SK-N-SH (cell line): Measurements from ENCODE around the gene NEK9. TPM values are rescaled to one million over a fixed set of nuclear protein-coding genes. Genes with fewer than 3 reads are reported as not detected.

Experiments
- CTCF ChIA-PET: fragments of 300-600, 350-600 bp; formaldehyde crosslinking; extraction: SDS; loops from one replicate; lab custom pipeline; 2021; lab: Yijun Ruan, JAX
- POLR2A ChIA-PET: fragments of 350-600 bp; sonication (Branson Sonifier 250); formaldehyde crosslinking; extraction: SDS; loops from one replicate; lab custom pipeline; 2020; ENCODE audit warnings: antibody characterized with exemption, inconsistent platforms; lab: Yijun Ruan, JAX
- DNase-seq: peaks from one replicate; pipeline ENCODE4 v3.0.0; 2012
- H2AFZ ChIP-seq: fragments of 200-600 bp; sonication (generic); 2 replicates; pipeline ENCODE4 v1.8.1; 2016; ENCODE audit warnings: antibody characterized with exemption, mild to moderate bottlenecking, low read depth
- H3F3A ChIP-seq: fragments of 200-600 bp; sonication (generic); replicated peaks from 2 replicates; pipeline ENCODE3; 2016; ENCODE audit warnings: antibody characterized with exemption, mild to moderate bottlenecking; ENCODE audit not compliant: insufficient read depth
- H3K27ac ChIP-seq, 2 experiments: fragments of 200-500 bp in 1 of 2; fragments of 200-600 bp in 1 of 2; sonication (Bioruptor generic) in 1 of 2; sonication (generic), shearing (Covaris generic) in 1 of 2; 2 replicates each; pipeline versions ENCODE4 v1.5.1 to v1.6.1; 2014 to 2016; ENCODE audit warnings: low read depth in 2 of 2, inconsistent platforms in 1 of 2, low read length in 1 of 2, mild to moderate bottlenecking in 1 of 2, mixed read lengths in 1 of 2
- H3K27me3 ChIP-seq: fragments of 200-600 bp; sonication (generic), shearing (Covaris generic); 2 replicates; pipeline ENCODE4 v1.6.1; 2016; ENCODE audit warnings: mixed run types; ENCODE audit not compliant: insufficient read depth
- H3K36me3 ChIP-seq, 2 experiments: fragments of 200-500 bp in 1 of 2; fragments of 200-600 bp in 1 of 2; sonication (Bioruptor generic) in 1 of 2; sonication (generic) in 1 of 2; replicated peaks in 1 of 2; 2 replicates each; pipeline versions ENCODE3 to v1.5.1; 2014 to 2016; ENCODE audit warnings: low read length in 1 of 2, mild to moderate bottlenecking in 1 of 2; ENCODE audit not compliant: insufficient read depth in 2 of 2, control insufficient read depth in 1 of 2
- H3K4me1 ChIP-seq, 2 experiments: fragments of 200-500 bp in 1 of 2; fragments of 200-600 bp in 1 of 2; sonication (Bioruptor generic) in 1 of 2; sonication (generic), shearing (Covaris generic) in 1 of 2; 2 replicates each; pipeline versions ENCODE4 v1.5.1 to v1.6.1; 2014 to 2016; ENCODE audit warnings: low read depth in 1 of 2, low read length in 1 of 2, mixed run types in 1 of 2; ENCODE audit not compliant: insufficient read depth in 2 of 2, control insufficient read depth in 1 of 2
- H3K4me2 ChIP-seq: fragments of 200-600 bp; sonication (generic), shearing (Covaris generic); 2 replicates; pipeline ENCODE4 v1.6.1; 2017; ENCODE audit warnings: mixed run types
- H3K4me3 ChIP-seq, 2 experiments: fragments of 200-500 bp in 1 of 2; fragments of 200-600 bp in 1 of 2; sonication (Bioruptor generic) in 1 of 2; sonication (generic), shearing (Covaris generic) in 1 of 2; 2 replicates each; pipeline versions ENCODE4 v1.5.1 to v1.8.1; 2014 to 2016; ENCODE audit warnings: low read depth in 2 of 2, inconsistent platforms in 1 of 2, low read length in 1 of 2, mild to moderate bottlenecking in 1 of 2, mixed read lengths in 1 of 2, moderate library complexity in 1 of 2
- H3K79me2 ChIP-seq: fragments of 200-600 bp; sonication (generic); 2 replicates; pipeline ENCODE4 v1.8.1; 2017; ENCODE audit warnings: mild to moderate bottlenecking; ENCODE audit not compliant: insufficient read depth
- H3K9ac ChIP-seq: fragments of 200-600 bp; sonication (generic); 2 replicates; pipeline ENCODE4 v1.6.1; 2017; ENCODE audit warnings: mixed run types
- H3K9me2 ChIP-seq: fragments of 200-600 bp; sonication (generic); 2 replicates; pipeline ENCODE4 v1.6.1; 2017; ENCODE audit warnings: mixed run types
- H3K9me3 ChIP-seq: fragments of 200-600 bp; sonication (generic); 2 replicates; pipeline ENCODE4 v1.6.1; 2017; ENCODE audit warnings: mixed run types, mild to moderate bottlenecking, moderate library complexity
- H4K20me1 ChIP-seq: fragments of 200-600 bp; sonication (generic); 2 replicates; pipeline ENCODE4 v1.6.1; 2017; ENCODE audit warnings: mild to moderate bottlenecking, mixed run types; ENCODE audit not compliant: insufficient read depth
- CTCF ChIP-seq: fragments of 200-600 bp; sonication (generic); IDR thresholded peaks from 2 replicates; pipeline ENCODE4 v1.6.1; 2017; ENCODE audit warnings: antibody characterized with exemption, mild to moderate bottlenecking, moderate library complexity
- ELF1 ChIP-seq: IDR thresholded peaks from 2 replicates; pipeline ENCODE4 v1.4.0; 2012
- EP300 ChIP-seq, 2 experiments: IDR thresholded peaks; 2 replicates each; pipeline versions ENCODE4 v1.4.0 to v1.6.1; 2012; ENCODE audit warnings: borderline replicate concordance in 1 of 2, low read depth in 1 of 2, low read length in 1 of 2
- FOSL2 ChIP-seq: IDR thresholded peaks from 2 replicates; pipeline ENCODE4 v1.4.0; 2012; ENCODE audit warnings: low read depth, mild to moderate bottlenecking, moderate library complexity, borderline replicate concordance
- FOXJ3 ChIP-seq: sonication (generic); formaldehyde crosslinking; IDR thresholded peaks from 2 replicates; pipeline ENCODE4 v1.5.1; 2020; ENCODE audit warnings: mild to moderate bottlenecking, missing genetic modification reagents
- GABPA ChIP-seq: IDR thresholded peaks from 2 replicates; pipeline ENCODE4 v1.4.0; 2012; ENCODE audit warnings: low read depth, mild to moderate bottlenecking
- GATA2 ChIP-seq: sonication (generic); formaldehyde crosslinking; IDR thresholded peaks from 2 replicates; pipeline ENCODE4 v1.5.0; 2020; ENCODE audit warnings: mild to moderate bottlenecking, missing genetic modification reagents
- JUND ChIP-seq: IDR thresholded peaks from 2 replicates; pipeline ENCODE4 v1.4.0; 2012
- MEF2A ChIP-seq: IDR thresholded peaks from 2 replicates; pipeline ENCODE4 v1.4.0; 2012; ENCODE audit warnings: low read depth, borderline replicate concordance
- MXI1 ChIP-seq: IDR thresholded peaks from 2 replicates; pipeline ENCODE4 v1.6.1; 2012; ENCODE audit warnings: mild to moderate bottlenecking, low read depth, low read length, improper control_type of control experiment
- NFIC ChIP-seq: IDR thresholded peaks from 2 replicates; pipeline ENCODE4 v1.4.0; 2012; ENCODE audit warnings: borderline replicate concordance
- NRF1 ChIP-seq: IDR thresholded peaks from 2 replicates; pipeline ENCODE4 v1.6.1; 2012; ENCODE audit warnings: low read depth, mild to moderate bottlenecking, low read length
- POLR2AphosphoS5 ChIP-seq: IDR thresholded peaks from 2 replicates; pipeline ENCODE4 v1.6.1; 2012; ENCODE audit warnings: low read depth, low read length
- RAD21 ChIP-seq: IDR thresholded peaks from 2 replicates; pipeline ENCODE4 v1.6.1; 2012; ENCODE audit warnings: mild to moderate bottlenecking, low read length
- RCOR1 ChIP-seq: fragments of 150-350 bp; IDR thresholded peaks from 2 replicates; pipeline ENCODE4 v1.6.1; 2017; ENCODE audit warnings: antibody characterized with exemption, low read length
- TEAD4 ChIP-seq: IDR thresholded peaks from 2 replicates; pipeline ENCODE4 v1.4.0; 2012; ENCODE audit warnings: mild to moderate bottlenecking, borderline replicate concordance; ENCODE audit not compliant: insufficient read depth
- USF1 ChIP-seq: IDR thresholded peaks from 2 replicates; pipeline ENCODE4 v1.4.0; 2012; ENCODE audit warnings: low read depth, borderline replicate concordance
- whole genome bisulfite sequencing: methylation state at CpG from one replicate; pipeline ENCODE4 v1.1.6; 2017; ENCODE audit warnings: low lambda C conversion rate; 5-methylcytosine and 5-hydroxymethylcytosine counted together
- polyA plus RNA-seq, 3 experiments: library from polyadenylated mRNA; depleted of rRNA; stranded (reverse); fragments of >200 nt; gene quantifications; 2 replicates each; pipeline ENCODE4 v1.2.3, GENCODE V29; 2012
- TF ChIP-seq, protein P1 (sequence below): IDR thresholded peaks from 2 replicates; pipeline ENCODE4; 2012
- TF ChIP-seq, protein P2 (sequence below): IDR thresholded peaks from 2 replicates; pipeline ENCODE4 v1.4.0; 2012; ENCODE audit warnings: low read depth

The NEK9 gene
- polyA plus RNA-seq, 1 of the 3 experiments (the other 2 are of a cell fraction), result 48.1 TPM

DNA sequence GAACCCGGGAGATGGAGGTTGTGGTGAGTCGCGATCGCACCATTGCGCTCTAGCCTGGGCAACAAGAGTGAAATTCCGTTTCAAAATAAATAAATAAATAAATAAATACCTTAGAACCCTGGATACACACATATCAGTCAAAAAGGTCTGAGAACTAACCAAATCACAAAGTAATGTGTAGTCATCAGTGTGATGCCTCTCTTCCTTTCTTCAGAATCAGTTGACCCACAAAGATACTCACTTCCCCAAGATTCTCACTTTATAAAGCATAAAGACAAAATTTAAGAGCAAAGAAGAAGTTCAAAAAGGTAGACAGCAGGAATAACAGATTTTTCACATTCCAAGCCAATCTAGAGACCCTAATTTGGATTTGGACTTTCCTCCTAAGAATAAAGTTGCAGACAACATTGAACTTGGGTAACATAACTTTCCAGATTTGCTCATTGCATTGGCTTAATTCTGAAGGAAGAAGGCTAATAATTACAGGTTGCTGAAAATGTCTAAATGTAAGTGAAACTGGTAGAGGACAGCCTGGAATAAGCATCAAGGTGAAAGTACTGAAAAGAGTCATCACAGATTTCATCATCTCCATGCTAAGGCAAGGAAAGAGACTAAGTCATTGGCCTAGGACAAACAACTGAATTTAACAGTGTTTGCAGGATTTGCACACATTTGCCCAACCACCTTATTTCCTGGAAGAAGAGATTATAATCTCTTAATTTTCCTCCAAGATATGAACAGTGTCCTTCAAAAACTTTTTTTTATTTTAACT lies 32.2 kb upstream of the NEK9 start:
- TF ChIP-seq MEF2A, result no peak
- TF ChIP-seq NFIC, result no peak
- no peak for TF ChIP-seq MXI1
- TF ChIP-seq NRF1, result no peak
- TF ChIP-seq, protein P1, sequence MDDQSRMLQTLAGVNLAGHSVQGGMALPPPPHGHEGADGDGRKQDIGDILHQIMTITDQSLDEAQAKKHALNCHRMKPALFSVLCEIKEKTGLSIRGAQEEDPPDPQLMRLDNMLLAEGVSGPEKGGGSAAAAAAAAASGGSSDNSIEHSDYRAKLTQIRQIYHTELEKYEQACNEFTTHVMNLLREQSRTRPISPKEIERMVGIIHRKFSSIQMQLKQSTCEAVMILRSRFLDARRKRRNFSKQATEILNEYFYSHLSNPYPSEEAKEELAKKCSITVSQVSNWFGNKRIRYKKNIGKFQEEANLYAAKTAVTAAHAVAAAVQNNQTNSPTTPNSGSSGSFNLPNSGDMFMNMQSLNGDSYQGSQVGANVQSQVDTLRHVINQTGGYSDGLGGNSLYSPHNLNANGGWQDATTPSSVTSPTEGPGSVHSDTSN, result no peak
- TF ChIP-seq JUND, result no peak
- no peak for TF ChIP-seq GABPA
- no peak for TF ChIP-seq TEAD4
- no peak for TF ChIP-seq RCOR1
- TF ChIP-seq RAD21, result no peak
- TF ChIP-seq GATA2 (CRISPR knock-in tag), result no peak
- no peak for TF ChIP-seq USF1
- no peak for TF ChIP-seq POLR2AphosphoS5
- no peak for TF ChIP-seq CTCF
- no peak for TF ChIP-seq ELF1
- TF ChIP-seq, protein P2, sequence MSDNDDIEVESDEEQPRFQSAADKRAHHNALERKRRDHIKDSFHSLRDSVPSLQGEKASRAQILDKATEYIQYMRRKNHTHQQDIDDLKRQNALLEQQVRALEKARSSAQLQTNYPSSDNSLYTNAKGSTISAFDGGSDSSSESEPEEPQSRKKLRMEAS, result no peak
- no peak for TF ChIP-seq FOXJ3
- no peak for TF ChIP-seq FOSL2
- TF ChIP-seq EP300 (IDR thresholded peaks at IDR 0.05; ENCODE audit: borderline replicate concordance in 1 of 2, low read depth in 1 of 2, low read length in 1 of 2), result no peak
- no peak for DNase-seq
- H3K27me3 ChIP-seq, result no peaks in the 10 kb centered on the region
- no peak overlapping the region for H3K27ac ChIP-seq
- H3K9me3 ChIP-seq, result no peaks in the 10 kb centered on the region
- H3K9ac ChIP-seq, result no peak overlapping the region
- 98% methylated on average over 6 of the region's 6 CpGs for WGBS
- peaks cover 86% of the 10 kb centered on the region for H4K20me1 ChIP-seq
- ChIA-PET POLR2A (no interaction called here), CTCF (no interaction called here)
- no peaks in the 10 kb centered on the region for H3K4me1 ChIP-seq
- H3K36me3 ChIP-seq, result peaks cover 0 to 6% of the 10 kb centered on the region in 2 experiments
- H3F3A ChIP-seq, result peaks cover 5% of the 10 kb centered on the region
- peaks cover 97% of the 10 kb centered on the region for H3K79me2 ChIP-seq
- H2AFZ ChIP-seq, result no peak overlapping the region
- H3K4me3 ChIP-seq, result no peak overlapping the region
- H3K9me2 ChIP-seq, result no peaks in the 10 kb centered on the region
- H3K4me2 ChIP-seq, result no peak overlapping the region
